K562 (cell line): ENCODE data around the gene TMEM150C. TPM values are rescaled to one million over a fixed set of nuclear protein-coding genes. Genes with fewer than 3 reads are reported as not detected.
A peak's percentile ranks its signal among the peaks of the same experiment; 100 is the strongest.

Experiments used
- ATAC-seq: fragments of 200-7000 bp; cut with Tn5 transposase; 3 replicates; pipeline ENCODE4 v1.9.1; 2020; ENCODE audit warnings: moderate library complexity
- BruUV-seq: library from RNA; stranded (reverse); fragments of 400-500 nt; replicated peaks from 2 replicates; lab custom pipeline; 2021; lab: Mats Ljungman, UMichigan
- CTCF ChIA-PET: fragments of 300-600 bp; formaldehyde crosslinking; extraction: SDS; loops from one replicate; lab custom pipeline; 2021; ENCODE audit warnings: low intra/inter-chr PET ratio; lab: Yijun Ruan, JAX
- POLR2A ChIA-PET: fragments of 300-600, 350-650 bp; sonication (Branson Sonifier 250); formaldehyde crosslinking; extraction: SDS; loops from one replicate; lab custom pipeline; 2021; ENCODE audit warnings: antibody characterized with exemption, inconsistent platforms; lab: Yijun Ruan, JAX
- DNase-seq, 4 experiments: peaks; one replicate each; pipeline versions ENCODE4 v3.0.0 to v3.0.0-alpha.2; 2011 to 2018; ENCODE audit warnings: low spot score in 3 of 4, mixed read lengths in 3 of 4; ENCODE audit errors: extremely low read depth in 1 of 4
- FAIRE-seq: peaks from 2 replicates; lab custom pipeline; 2011; peaks lifted over from hg19 to GRCh38; lab: Jason Lieb, UNC
- H2AFZ ChIP-seq: 2 replicates; pipeline ENCODE4 v1.6.0; 2011; ENCODE audit warnings: low read depth, low read length, control low read depth, inconsistent platforms
- H3K27ac ChIP-seq: fragments of 200-600 bp; 3 replicates; pipeline ENCODE4 v1.8.0; 2011; ENCODE audit warnings: low read depth, mild to moderate bottlenecking, control low read depth, inconsistent platforms, low read length, moderate library complexity, mixed read lengths; ENCODE audit errors: extremely low read depth
- H3K27me3 ChIP-seq, 2 experiments: fragments of 300-600 bp in 1 of 2; 2 replicates in 1 of 2; 3 replicates in 1 of 2; pipeline versions ENCODE4 v1.6.0 to v1.8.0; 2011; ENCODE audit warnings: inconsistent platforms in 2 of 2, low read length in 2 of 2, mild to moderate bottlenecking in 1 of 2, mixed read lengths in 1 of 2, moderate library complexity in 1 of 2; ENCODE audit not compliant: control insufficient read depth in 2 of 2, insufficient read depth in 2 of 2
- H3K36me3 ChIP-seq: fragments of 300-600 bp; 3 replicates; pipeline ENCODE4 v1.8.0; 2011; ENCODE audit warnings: mild to moderate bottlenecking, low read length, inconsistent platforms; ENCODE audit not compliant: control insufficient read depth, insufficient read depth
- H3K4me1 ChIP-seq, 2 experiments: fragments of 200-600 bp in 1 of 2; replicated peaks in 1 of 2; 2 replicates in 1 of 2; 3 replicates in 1 of 2; pipeline versions ENCODE4 v1.5.1 to v1.8.0; 2011; ENCODE audit warnings: inconsistent platforms in 2 of 2, low read length in 2 of 2, mild to moderate bottlenecking in 1 of 2, mixed read lengths in 1 of 2, moderate library complexity in 1 of 2; ENCODE audit not compliant: control insufficient read depth in 2 of 2, insufficient read depth in 2 of 2
- H3K4me2 ChIP-seq: 2 replicates; pipeline ENCODE4 v1.6.1; 2011; ENCODE audit warnings: low read length, control low read depth, inconsistent platforms, mixed read lengths; ENCODE audit not compliant: insufficient read depth
- H3K4me3 ChIP-seq: fragments of 200-600 bp; sonication (generic), shearing (Covaris generic); 2 replicates; pipeline ENCODE4 v1.5.1; 2016; ENCODE audit warnings: control low read depth, inconsistent platforms
- H3K79me2 ChIP-seq: fragments of 200-600 bp; 3 replicates; pipeline ENCODE4 v1.8.0; 2011; ENCODE audit warnings: low read length, inconsistent platforms; ENCODE audit not compliant: control insufficient read depth, insufficient read depth
- H3K9ac ChIP-seq, 2 experiments: 2 replicates each; pipeline versions ENCODE4 v1.6.0 to v1.6.1; 2011; ENCODE audit warnings: low read depth in 2 of 2, low read length in 2 of 2, control low read depth in 1 of 2, inconsistent platforms in 1 of 2, mild to moderate bottlenecking in 1 of 2, mixed read lengths in 1 of 2; ENCODE audit not compliant: insufficient read depth in 1 of 2
- H3K9me1 ChIP-seq: one replicate; pipeline ENCODE4 v1.6.0; 2011; ENCODE audit warnings: inconsistent platforms, mild to moderate bottlenecking, low read length, moderate library complexity; ENCODE audit not compliant: control insufficient read depth, insufficient read depth
- H3K9me3 ChIP-seq: replicated peaks from 2 replicates; pipeline ENCODE4 v1.5.1; 2011; ENCODE audit warnings: low read depth, low read length, inconsistent platforms; ENCODE audit not compliant: control insufficient read depth, insufficient read depth
- H4K20me1 ChIP-seq: replicated peaks from 2 replicates; pipeline ENCODE4 v1.6.1; 2011; ENCODE audit warnings: low read length, inconsistent platforms, mixed read lengths; ENCODE audit not compliant: control insufficient read depth, insufficient read depth
- CTCF ChIP-seq, 3 experiments: IDR thresholded peaks in 2 of 3; conservative IDR thresholded peaks in 1 of 3; 2 replicates each; pipeline ENCODE4 v1.5.1; 2011 to 2012; ENCODE audit warnings: low read length in 3 of 3, mild to moderate bottlenecking in 3 of 3, control low read depth in 2 of 3, improper control_type of control experiment in 1 of 3, inconsistent platforms in 1 of 3, low read depth in 1 of 3, mixed read lengths in 1 of 3, moderate library complexity in 1 of 3; ENCODE audit not compliant: insufficient read depth in 2 of 3
- ZFP30 ChIP-seq: fragments of 250-450 bp; sonication (Bioruptor Pico); IDR thresholded peaks from 2 replicates; pipeline ENCODE4 v1.8.0; 2022; ENCODE audit warnings: moderate library complexity, mild to moderate bottlenecking, inconsistent platforms, borderline replicate concordance
- WGBS: fragments of 100-300 bp; shearing (Covaris generic); methylation state at CpG from one replicate; pipeline ENCODE4 v1.1.6; 2016; ENCODE audit warnings: low coverage, mixed read lengths; ENCODE audit not compliant: insufficient coverage; ENCODE audit errors: missing lambda C conversion rate; 5-methylcytosine and 5-hydroxymethylcytosine counted together
- in situ Hi-C: fragments of 300-500 bp; cut with MboI; formaldehyde crosslinking; loops from 4 replicates; pipeline ENCODE4 v1.15.0; 2018; ENCODE audit warnings: inconsistent platforms, mixed read lengths
- intact Hi-C: fragments of 100-400 bp; cut with micrococcal nuclease; formaldehyde crosslinking; loops from 2 replicates; pipeline ENCODE4 v1.14.2; 2022
- polyA plus RNA-seq, 8 experiments: library from polyadenylated mRNA; depleted of rRNA in 4 of 8; stranded (reverse) in 5 of 8; unstranded in 3 of 8; fragments of >200 nt; fragmentation: Nextera tagmentation in 2 of 8; fragmentation: Illumina TruSeq in 1 of 8; extraction: Ambion mirVana in 2 of 8; extraction: Trizol in 1 of 8; gene quantifications; 2 replicates each; pipeline versions ENCODE4 v1.2.1 to v1.2.3, GENCODE V29; 2011 to 2014; ENCODE audit warnings: inconsistent platforms in 1 of 8, missing spikeins in 1 of 8
- total RNA-seq, 7 experiments: library from RNA; depleted of rRNA in 6 of 7; stranded (reverse); fragments of >200 nt in 6 of 7; fragmentation: Illumina TruSeq in 2 of 7; extraction: Trizol in 2 of 7; gene quantifications; 2 replicates each; pipeline versions ENCODE4 v1.2.1 to v1.2.3, GENCODE V29; 2011 to 2021; ENCODE audit warnings: low replicate concordance in 1 of 7
- TF ChIP-seq, protein P1 (sequence below): fragments of 450-650 bp; formaldehyde crosslinking; IDR thresholded peaks from 2 replicates; pipeline ENCODE4 v1.4.0; 2020; ENCODE audit warnings: mild to moderate bottlenecking, moderate library complexity

TMEM150C gene
- total and polyA plus RNA-seq, 9 of the 15 experiments (the other 6 are each of a cell fraction or from before 2014, with no cell fraction given) = 0.07 TPM; not detected in 8

- no peaks in the 10 kb centered on the region for H3K9me1 ChIP-seq
- no peaks in the 10 kb centered on the region for H3K27me3 ChIP-seq
- ATAC-seq = peak; percentile 59; the same call in 2 of the 3 replicates
- H3K9ac ChIP-seq = no peak overlapping the region
- CTCF ChIA-PET = no interaction called here
- H3K4me3 ChIP-seq = no peak overlapping the region
- no peak for FAIRE-seq
- no peaks in the 10 kb centered on the region for H3K9me3 ChIP-seq
- POLR2A ChIA-PET = no interaction called here
- in situ Hi-C loops = loop anchor here (5.0 kb wide), 1 partner anchor 267 kb away; no protein-coding TSS in a partner anchor
- 39% methylated on average over 2 of the region's 2 CpGs for WGBS
- no peaks in the 10 kb centered on the region; a peak in 1 of 5 replicates for H3K4me1 ChIP-seq
- no peaks in the 10 kb centered on the region for H3K36me3 ChIP-seq
- H2AFZ ChIP-seq = no peak overlapping the region
- H3K27ac ChIP-seq = no peak overlapping the region
- H3K4me2 ChIP-seq = no peak overlapping the region
- BruUV-seq = no TSS peak
- no peaks in the 10 kb centered on the region for H3K79me2 ChIP-seq
- intact Hi-C loops = loop anchor here (10.0 kb wide), 1 partner anchor 195 kb away; no protein-coding TSS in a partner anchor
- TF ChIP-seq, protein P1, sequence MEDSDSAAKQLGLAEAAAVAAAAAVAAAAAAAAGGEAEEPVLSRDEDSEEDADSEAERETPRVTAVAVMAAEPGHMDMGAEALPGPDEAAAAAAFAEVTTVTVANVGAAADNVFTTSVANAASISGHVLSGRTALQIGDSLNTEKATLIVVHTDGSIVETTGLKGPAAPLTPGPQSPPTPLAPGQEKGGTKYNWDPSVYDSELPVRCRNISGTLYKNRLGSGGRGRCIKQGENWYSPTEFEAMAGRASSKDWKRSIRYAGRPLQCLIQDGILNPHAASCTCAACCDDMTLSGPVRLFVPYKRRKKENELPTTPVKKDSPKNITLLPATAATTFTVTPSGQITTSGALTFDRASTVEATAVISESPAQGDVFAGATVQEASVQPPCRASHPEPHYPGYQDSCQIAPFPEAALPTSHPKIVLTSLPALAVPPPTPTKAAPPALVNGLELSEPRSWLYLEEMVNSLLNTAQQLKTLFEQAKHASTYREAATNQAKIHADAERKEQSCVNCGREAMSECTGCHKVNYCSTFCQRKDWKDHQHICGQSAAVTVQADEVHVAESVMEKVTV = no peak
- TF ChIP-seq CTCF (IDR thresholded peaks at IDR 0.05 in 2 of 3, conservative IDR thresholded peaks at IDR 0.05 in 1 of 3; ENCODE audit: insufficient read depth in 2 of 3, low read depth in 1 of 3, low read length in 3 of 3) (peak in 2 of 3 experiments; percentile 3 to 7; a peak in 2 of 6 replicates), ZFP30 (CRISPR knock-in tag) (no peak)
- peak in 1 of 4 experiments; percentile 12 for DNase-seq
- no peaks in the 10 kb centered on the region for H4K20me1 ChIP-seq
Observed at GRCh38 chr4:82469791-82470345, 91.9 kb downstream of the TMEM150C start.
